GM18507 (cell line): ENCODE results near the gene DOK3.

Experiments
- DNase-seq: peaks from one replicate; pipeline ENCODE4 v3.0.0; 2011; ENCODE audit warnings: low read depth; ENCODE audit not compliant: insufficient read length; ENCODE audit errors: extremely low spot score
- FAIRE-seq: peaks from 2 replicates; lab custom pipeline; 2011; peaks lifted over from hg19 to GRCh38; lab: Jason Lieb, UNC

The DOK3 gene

GRCh38 chr5:177516601-177517568, 7.3 kb upstream of the DOK3 start, which contains the start of gene DDX41:
DDX41 (minus strand) TSS chr5:177516961; CDS start chr5:177516945, 16 bp downstream.
- FAIRE-seq (peak; percentile 99), DNase-seq (peak; percentile 98)

- DNase-seq (no peak), FAIRE-seq (no peak)
Observed at GRCh38 chr5:177515580-177515979, 6.0 kb upstream of the DOK3 start.

GRCh38 chr5:177514541-177514940, 4.9 kb upstream of the DOK3 start:
- no peak for FAIRE-seq
- no peak for DNase-seq

- DNase-seq: no peak
Observed at GRCh38 chr5:177513500-177513899, 3.9 kb upstream of the DOK3 start.

GRCh38 chr5:177512736-177513380, 3.2 kb upstream of the DOK3 start:
- DNase-seq (no peak), FAIRE-seq (no peak)

More at GRCh38 chr5:177513500-177513899, 3.9 kb upstream of the DOK3 start:
- FAIRE-seq: no peak

- no peak for FAIRE-seq
- no peak for DNase-seq
Observed at GRCh38 chr5:177511796-177512675, 2.4 kb upstream of the DOK3 start.

- DNase-seq (no peak), FAIRE-seq (no peak)
Observed at GRCh38 chr5:177511181-177511580, 1.6 kb upstream of the DOK3 start.

- peak; percentile 91 for FAIRE-seq
- DNase-seq: no peak
Observed at GRCh38 chr5:177510567-177511053, 984 bp upstream of the DOK3 start.

- FAIRE-seq (no peak), DNase-seq (no peak)
Observed at GRCh38 chr5:177509991-177510566, 453 bp upstream of the DOK3 start.

- peak; percentile 87 for FAIRE-seq
- no peak for DNase-seq
Observed at GRCh38 chr5:177508837-177509236, 789 bp downstream of the DOK3 start.

- FAIRE-seq: peak; percentile 9
- no peak for DNase-seq
Observed at GRCh38 chr5:177508221-177508611, 1.4 kb downstream of the DOK3 start.

- FAIRE-seq: peak; percentile 64
- no peak for DNase-seq
Observed at GRCh38 chr5:177507596-177508220, 1.9 kb downstream of the DOK3 start.

GRCh38 chr5:177507165-177507564, 2.5 kb downstream of the DOK3 start:
- no peak for DNase-seq
- FAIRE-seq: peak; percentile 39

GRCh38 chr5:177505075-177505474, 4.6 kb downstream of the DOK3 start:
- no peak for FAIRE-seq
- no peak for DNase-seq

GRCh38 chr5:177504086-177505056, 5.3 kb downstream of the DOK3 start:
- FAIRE-seq (no peak), DNase-seq (no peak)

GRCh38 chr5:177503351-177504085, 6.1 kb downstream of the DOK3 start:
- FAIRE-seq (no peak), DNase-seq (no peak)

- DNase-seq (no peak), FAIRE-seq (no peak)
Observed at GRCh38 chr5:177502886-177503285, 6.7 kb downstream of the DOK3 start.
